Caco-2 (cell line): ENCODE data around the gene CPT1B. TPM values are rescaled to one million over a fixed set of nuclear protein-coding genes. Genes with fewer than 3 reads are reported as not detected.
"Not testable (repeated sequence)": the region's sequence is repeated elsewhere in the genome, so short reads cannot be mapped to it uniquely, and the experiment has no call there.

Experiments
- BruUV-seq: library from RNA; stranded (reverse); fragments of 400-500 nt; replicated peaks from 2 replicates; lab custom pipeline; 2021; lab: Mats Ljungman, UMichigan
- CTCF ChIA-PET: fragments of 300-600 bp; sonication (Branson Sonifier 250); formaldehyde crosslinking; loops from one replicate; lab custom pipeline; 2022; ENCODE audit warnings: antibody characterized with exemption; lab: Charles Lee
- POLR2A ChIA-PET: fragments of 300-600 bp; sonication (Branson Sonifier 250); formaldehyde crosslinking; loops from one replicate; lab custom pipeline; 2022; ENCODE audit warnings: antibody characterized with exemption; lab: Charles Lee
- DNase-seq, 2 experiments: peaks; one replicate each; pipeline versions ENCODE4 v3.0.0 to v3.0.0-alpha.2; 2020 to 2022
- H3K27me3 ChIP-seq: replicated peaks from 2 replicates; pipeline ENCODE4 v1.6.0; 2011; ENCODE audit warnings: low read length; ENCODE audit not compliant: control insufficient read depth, insufficient read depth
- H3K36me3 ChIP-seq: 2 replicates; pipeline ENCODE4 v1.5.1; 2011; ENCODE audit warnings: low read length; ENCODE audit not compliant: control insufficient read depth, insufficient read depth
- H3K4me1 ChIP-seq: fragments of 250-450 bp; sonication (Bioruptor Pico); 2 replicates; pipeline ENCODE4 v1.5.1; 2020; ENCODE audit warnings: mild to moderate bottlenecking
- H3K4me3 ChIP-seq: 2 replicates; pipeline ENCODE4 v1.5.1; 2011; ENCODE audit warnings: low read depth, mild to moderate bottlenecking, control low read depth, low read length
- H3K9me3 ChIP-seq: fragments of 250-450 bp; sonication (Bioruptor Pico); 2 replicates; pipeline ENCODE4 v1.5.1; 2020; ENCODE audit warnings: mild to moderate bottlenecking, moderate library complexity
- H3K27ac Mint-ChIP-seq: one replicate; pipeline ENCODE4 v1.8.0; 2022; ENCODE audit warnings: mixed read lengths; ENCODE audit not compliant: unreplicated experiment
- H3K27me3 Mint-ChIP-seq: one replicate; pipeline ENCODE4 v1.8.0; 2022; ENCODE audit warnings: mixed read lengths; ENCODE audit not compliant: insufficient read depth, unreplicated experiment
- H3K36me3 Mint-ChIP-seq: one replicate; pipeline ENCODE4 v1.8.0; 2022; ENCODE audit warnings: mild to moderate bottlenecking, mixed read lengths; ENCODE audit not compliant: insufficient read depth, unreplicated experiment
- H3K4me1 Mint-ChIP-seq: one replicate; pipeline ENCODE4 v1.8.0; 2022; ENCODE audit warnings: low read depth, mixed read lengths; ENCODE audit not compliant: unreplicated experiment
- H3K4me3 Mint-ChIP-seq: one replicate; pipeline ENCODE4 v1.8.0; 2022; ENCODE audit warnings: mild to moderate bottlenecking, moderate library complexity, mixed read lengths; ENCODE audit not compliant: unreplicated experiment
- H3K9me3 Mint-ChIP-seq: one replicate; pipeline ENCODE4 v1.8.0; 2022; ENCODE audit warnings: mixed read lengths; ENCODE audit not compliant: unreplicated experiment
- CTCF ChIP-seq, 2 experiments: fragments of 200-600 bp in 1 of 2; IDR thresholded peaks; 1 replicate in 1 of 2; 2 replicates in 1 of 2; pipeline versions ENCODE4 v1.5.1 to v1.8.0; 2011 to 2022; ENCODE audit warnings: antibody characterized with exemption in 1 of 2, control low read depth in 1 of 2, inconsistent platforms in 1 of 2, low read depth in 1 of 2, low read length in 1 of 2, mild to moderate bottlenecking in 1 of 2, moderate library complexity in 1 of 2; ENCODE audit not compliant: insufficient read depth in 1 of 2, severe bottlenecking in 1 of 2, unreplicated experiment in 1 of 2
- intact Hi-C: fragments of 100-400 bp; cut with micrococcal nuclease; formaldehyde crosslinking; loops from one replicate; pipeline ENCODE4 v1.10.0; 2022; ENCODE audit not compliant: unreplicated experiment
- total RNA-seq: library from RNA; stranded (reverse); gene quantifications from 2 replicates; pipeline ENCODE4 v1.2.3, GENCODE V29; 2022

The CPT1B gene
- total RNA-seq, 1 experiment from 2014 or later: 19.8 TPM

- H3K27me3 ChIP-seq: no peaks in the 10 kb centered on the region
- H3K9me3 ChIP-seq: no peaks in the 10 kb centered on the region
- H3K9me3 Mint-ChIP-seq: no peaks in the 10 kb centered on the region
- no peak for DNase-seq
- H3K4me3 Mint-ChIP-seq: no peak overlapping the region
- BruUV-seq: no TSS peak
- H3K27ac Mint-ChIP-seq: no peak overlapping the region
- no peak for TF ChIP-seq CTCF (IDR thresholded peaks at IDR 0.05; ENCODE audit: insufficient read depth in 1 of 2, low read depth in 1 of 2, low read length in 1 of 2, severe bottlenecking in 1 of 2, unreplicated experiment in 1 of 2)
- no peaks in the 10 kb centered on the region for H3K4me1 Mint-ChIP-seq
- no peaks in the 10 kb centered on the region for H3K4me1 ChIP-seq
- POLR2A ChIA-PET: no interaction called here
- H3K36me3 Mint-ChIP-seq: no peaks in the 10 kb centered on the region
- CTCF ChIA-PET: no interaction called here
- H3K4me3 ChIP-seq: no peak overlapping the region
- no peaks in the 10 kb centered on the region for H3K36me3 ChIP-seq
- intact Hi-C loops: no loop called here
- H3K27me3 Mint-ChIP-seq: peaks cover 3% of the 10 kb centered on the region
Measured at GRCh38 chr22:50608996-50609395, 30.8 kb upstream of the CPT1B start.

GRCh38 chr22:50608058-50608840 lies 30.0 kb upstream of the CPT1B start:
- intact Hi-C loops, H3K27me3 ChIP-seq, H3K4me1 ChIP-seq, BruUV-seq, H3K36me3 ChIP-seq, H3K4me3 Mint-ChIP-seq, H3K9me3 ChIP-seq, H3K9me3 Mint-ChIP-seq, H3K4me3 ChIP-seq, DNase-seq, H3K36me3 Mint-ChIP-seq, H3K27ac Mint-ChIP-seq, CTCF ChIA-PET, POLR2A ChIA-PET, H3K4me1 Mint-ChIP-seq, H3K27me3 Mint-ChIP-seq: not testable (repeated sequence)

- Mint-ChIP-seq H3K9me3 (no peaks in the 10 kb centered on the region), H3K4me3 (no peak overlapping the region), H3K27ac (no peak overlapping the region), H3K4me1 (no peaks in the 10 kb centered on the region), H3K36me3 (no peaks in the 10 kb centered on the region), H3K27me3 (peaks cover 3% of the 10 kb centered on the region)
- no peak overlapping the region for H3K4me3 ChIP-seq
- intact Hi-C loops: no loop called here
- no peak for TF ChIP-seq CTCF (IDR thresholded peaks at IDR 0.05; ENCODE audit: insufficient read depth in 1 of 2, low read depth in 1 of 2, low read length in 1 of 2, severe bottlenecking in 1 of 2, unreplicated experiment in 1 of 2)
- H3K27me3 ChIP-seq: no peaks in the 10 kb centered on the region
- no TSS peak for BruUV-seq
- H3K4me1 ChIP-seq: no peaks in the 10 kb centered on the region
- CTCF ChIA-PET: no interaction called here
- no peaks in the 10 kb centered on the region for H3K9me3 ChIP-seq
- POLR2A ChIA-PET: no interaction called here
- DNase-seq: no peak
- H3K36me3 ChIP-seq: no peaks in the 10 kb centered on the region
Measured at GRCh38 chr22:50607659-50608020, 29.4 kb upstream of the CPT1B start.
